Cardiac muscle cell (in vitro differentiated cells and primary cell): ENCODE data around the gene ABHD12. TPM values are rescaled to one million over a fixed set of nuclear protein-coding genes. Genes with fewer than 3 reads are reported as not detected.

Experiments
- DNase-seq, 2 donors: peaks; one replicate each; pipeline versions ENCODE4 v3.0.0 to v3.0.0-alpha.2; 2010 to 2017; ENCODE audit warnings: low read depth in 1 of 2, low spot score in 1 of 2
- H3K27ac ChIP-seq: fragments of 200-600 bp; sonication (generic); 2 replicates; pipeline ENCODE4 v1.5.1; 2016
- H3K27me3 ChIP-seq: fragments of 200-600 bp; sonication (generic); 2 replicates; pipeline ENCODE4 v1.6.0; 2016; ENCODE audit warnings: control low read depth
- H3K36me3 ChIP-seq: fragments of 200-600 bp; sonication (generic); 2 replicates; pipeline ENCODE4 v1.5.1; 2016; ENCODE audit warnings: control low read depth
- H3K4me1 ChIP-seq: fragments of 200-600 bp; sonication (generic); 2 replicates; pipeline ENCODE4 v1.8.1; 2017; ENCODE audit warnings: low read depth, mild to moderate bottlenecking, mixed run types
- H3K4me3 ChIP-seq: fragments of 200-600 bp; sonication (generic); 2 replicates; pipeline ENCODE4 v1.5.1; 2016; ENCODE audit warnings: mild to moderate bottlenecking
- H3K9me3 ChIP-seq: fragments of 200-600 bp; sonication (generic); 2 replicates; pipeline ENCODE4 v1.5.1; 2017; ENCODE audit warnings: low read depth, mild to moderate bottlenecking, control low read depth
- CTCF ChIP-seq: IDR thresholded peaks from 2 replicates; pipeline ENCODE4 v1.5.1; 2012; ENCODE audit warnings: low read depth, mild to moderate bottlenecking, low read length
- polyA plus RNA-seq: library from polyadenylated mRNA; unstranded; fragments of >200 nt; fragmentation: Nextera tagmentation; extraction: Ambion mirVana; gene quantifications from 2 replicates; pipeline ENCODE4 v1.2.1, GENCODE V29; 2016
- total RNA-seq: library from RNA; depleted of rRNA; stranded (reverse); fragments of >200 nt; gene quantifications from 2 replicates; pipeline ENCODE4 v1.2.3, GENCODE V29; 2016

ABHD12 gene
- total and polyA plus RNA-seq, 2 experiments from 2014 or later, result 57.4 to 113 TPM

- no peaks in the 10 kb centered on the region for H3K9me3 ChIP-seq
- H3K36me3 ChIP-seq, result peaks cover 6% of the 10 kb centered on the region
- H3K27me3 ChIP-seq, result no peaks in the 10 kb centered on the region
- peak overlapping the region; percentile 91 for H3K27ac ChIP-seq
- H3K4me1 ChIP-seq, result peaks cover 25% of the 10 kb centered on the region
- H3K4me3 ChIP-seq, result no peak overlapping the region
- no peak for DNase-seq
- no peak for TF ChIP-seq CTCF
Observed at GRCh38 chr20:25320035-25320800, 70.4 kb downstream of the ABHD12 start.

- Histone ChIP-seq H3K4me1 (peaks cover 25% of the 10 kb centered on the region), H3K9me3 (no peaks in the 10 kb centered on the region), H3K27ac (peak overlapping the region; percentile 91), H3K36me3 (peaks cover 6% of the 10 kb centered on the region), H3K4me3 (no peak overlapping the region), H3K27me3 (no peaks in the 10 kb centered on the region)
- no peak for TF ChIP-seq CTCF
- peak in 1 of 2 donors; percentile 45 for DNase-seq
Observed at GRCh38 chr20:25319241-25320034, 71.2 kb downstream of the ABHD12 start.

- Histone ChIP-seq H3K9me3 (no peaks in the 10 kb centered on the region), H3K36me3 (peaks cover 6% of the 10 kb centered on the region), H3K4me1 (peaks cover 25% of the 10 kb centered on the region), H3K4me3 (no peak overlapping the region), H3K27me3 (no peaks in the 10 kb centered on the region), H3K27ac (peak overlapping the region; percentile 91)
- no peak for TF ChIP-seq CTCF
- no peak for DNase-seq
Observed at GRCh38 chr20:25318471-25319240, 72.0 kb downstream of the ABHD12 start.

- Histone ChIP-seq H3K27me3 (no peaks in the 10 kb centered on the region), H3K36me3 (no peaks in the 10 kb centered on the region), H3K4me1 (peaks cover 25% of the 10 kb centered on the region), H3K9me3 (no peaks in the 10 kb centered on the region), H3K27ac (peak overlapping the region; percentile 25), H3K4me3 (no peak overlapping the region)
- TF ChIP-seq CTCF, result no peak
- no peak for DNase-seq
Observed at GRCh38 chr20:25317351-25318075, 73.1 kb downstream of the ABHD12 start.
